ENCODE results near the gene NME5.
"Not testable (repeated sequence)": the region's sequence is repeated elsewhere in the genome, so short reads cannot be mapped to it uniquely, and the experiment has no call there.

NME5 gene

GRCh38 chr5:138096363-138096762, 42.9 kb downstream of the NME5 start:
- H3K9me3 ChIP-seq (ENCODE audit: control insufficient read depth, insufficient read depth, low read length) = no peaks in the 10 kb centered on the region
- H3K27me3 ChIP-seq (ENCODE audit: control insufficient read depth, insufficient read depth, low read length) = peaks cover 72% of the 10 kb centered on the region
- H3K9ac ChIP-seq (ENCODE audit: low read depth, low read length) = no peak overlapping the region
- H3K36me3 ChIP-seq (ENCODE audit: control insufficient read depth, insufficient read depth, low read length) = no peaks in the 10 kb centered on the region
- peaks cover 43% of the 10 kb centered on the region for H3K4me1 ChIP-seq (ENCODE audit: control insufficient read depth, insufficient read depth, low read length)
- no peak overlapping the region for H3K4me3 ChIP-seq (ENCODE audit: low read depth, low read length)

DNA sequence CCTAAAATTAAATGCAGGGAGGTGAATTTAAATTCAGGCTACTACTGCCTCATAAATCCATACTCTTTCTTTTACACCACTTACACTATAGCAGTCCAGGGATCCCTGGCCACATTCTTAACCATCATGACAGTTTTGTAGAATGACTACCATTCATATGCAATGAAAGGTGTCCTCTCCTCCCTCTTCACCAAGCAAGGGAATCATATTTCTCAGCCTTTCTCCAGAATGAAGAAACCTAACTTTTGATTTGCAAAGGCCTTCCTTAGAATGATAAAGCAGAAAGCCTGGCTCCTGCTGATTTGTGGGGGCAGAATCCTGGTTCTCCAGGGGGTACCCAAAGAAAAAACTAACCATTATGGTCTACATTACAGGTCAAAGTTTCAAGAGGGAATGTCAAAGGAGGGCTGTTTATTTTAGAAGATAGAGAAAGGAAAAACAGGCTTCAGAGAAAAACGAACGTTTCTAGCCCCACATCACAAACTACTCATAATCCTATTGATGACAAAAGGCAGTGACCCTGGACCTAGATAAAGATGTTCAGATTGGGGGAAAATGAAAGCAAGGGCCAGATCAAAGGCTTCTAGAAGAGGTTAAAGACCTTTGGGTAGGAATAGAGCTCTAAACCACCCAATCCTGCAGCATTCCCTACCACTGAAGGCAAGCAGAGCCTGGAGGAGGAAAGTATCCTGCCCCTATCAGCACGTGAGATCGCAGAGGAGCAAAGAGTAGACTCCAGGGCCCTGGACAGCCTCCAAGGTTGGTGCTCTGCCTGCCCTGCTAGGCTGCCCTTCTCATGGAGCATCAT, 43.9 kb downstream of the NME5 start:
- H3K4me1 ChIP-seq (ENCODE audit: control insufficient read depth, insufficient read depth, low read length) = peaks cover 43% of the 10 kb centered on the region
- H3K9me3 ChIP-seq (ENCODE audit: control insufficient read depth, insufficient read depth, low read length) = no peaks in the 10 kb centered on the region
- no peak overlapping the region for H3K9ac ChIP-seq (ENCODE audit: low read depth, low read length)
- H3K27me3 ChIP-seq (ENCODE audit: control insufficient read depth, insufficient read depth, low read length) = peaks cover 78% of the 10 kb centered on the region
- no peaks in the 10 kb centered on the region for H3K36me3 ChIP-seq (ENCODE audit: control insufficient read depth, insufficient read depth, low read length)
- peak overlapping the region; percentile 33 for H3K4me3 ChIP-seq (ENCODE audit: low read depth, low read length)

- Histone ChIP-seq H3K36me3 (ENCODE audit: control insufficient read depth, insufficient read depth, low read length) (no peaks in the 10 kb centered on the region), H3K27me3 (ENCODE audit: control insufficient read depth, insufficient read depth, low read length) (peaks cover 84% of the 10 kb centered on the region), H3K9me3 (ENCODE audit: control insufficient read depth, insufficient read depth, low read length) (no peaks in the 10 kb centered on the region), H3K9ac (ENCODE audit: low read depth, low read length) (no peak overlapping the region), H3K4me3 (ENCODE audit: low read depth, low read length) (no peak overlapping the region), H3K4me1 (ENCODE audit: control insufficient read depth, insufficient read depth, low read length) (peaks cover 43% of the 10 kb centered on the region)
These were observed 46.2 kb downstream of the NME5 start for GRCh38 chr5:138093036-138093435.

DNA sequence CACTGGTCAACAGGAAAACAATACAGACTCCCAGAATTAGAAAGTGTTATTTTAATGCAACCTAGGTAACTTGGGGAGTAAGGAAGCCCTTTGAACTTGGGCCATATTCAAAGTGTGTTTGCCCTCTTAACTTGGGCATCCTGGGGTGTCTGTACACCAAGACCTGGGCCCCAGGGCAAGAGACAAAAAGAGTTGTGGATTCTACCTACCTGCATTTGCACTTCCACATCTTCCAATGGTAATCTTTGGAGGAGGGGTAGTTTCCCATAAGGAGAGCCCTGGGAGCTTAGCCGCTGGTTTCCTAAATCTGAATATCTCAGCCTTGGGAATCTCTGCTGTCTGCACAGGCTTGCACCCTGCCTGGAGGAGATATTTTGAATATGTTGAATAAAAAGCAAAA, 46.9 kb downstream of the NME5 start:
- Histone ChIP-seq H3K36me3 (ENCODE audit: control insufficient read depth, insufficient read depth, low read length) (no peaks in the 10 kb centered on the region), H3K9ac (ENCODE audit: low read depth, low read length) (no peak overlapping the region), H3K4me3 (ENCODE audit: low read depth, low read length) (no peak overlapping the region), H3K4me1 (ENCODE audit: control insufficient read depth, insufficient read depth, low read length) (peaks cover 41% of the 10 kb centered on the region), H3K9me3 (ENCODE audit: control insufficient read depth, insufficient read depth, low read length) (no peaks in the 10 kb centered on the region), H3K27me3 (ENCODE audit: control insufficient read depth, insufficient read depth, low read length) (peaks cover 83% of the 10 kb centered on the region)

GRCh38 chr5:138091685-138092084, 47.5 kb downstream of the NME5 start:
- Histone ChIP-seq H3K4me3 (ENCODE audit: low read depth, low read length) (no peak overlapping the region), H3K36me3 (ENCODE audit: control insufficient read depth, insufficient read depth, low read length) (no peaks in the 10 kb centered on the region), H3K9ac (ENCODE audit: low read depth, low read length) (no peak overlapping the region), H3K4me1 (ENCODE audit: control insufficient read depth, insufficient read depth, low read length) (peaks cover 38% of the 10 kb centered on the region), H3K9me3 (ENCODE audit: control insufficient read depth, insufficient read depth, low read length) (no peaks in the 10 kb centered on the region), H3K27me3 (ENCODE audit: control insufficient read depth, insufficient read depth, low read length) (peaks cover 76% of the 10 kb centered on the region)

- peaks cover 11% of the 10 kb centered on the region for H3K4me1 ChIP-seq (ENCODE audit: control insufficient read depth, insufficient read depth, low read length)
- no peaks in the 10 kb centered on the region for H3K9me3 ChIP-seq (ENCODE audit: control insufficient read depth, insufficient read depth, low read length)
- H3K27me3 ChIP-seq (ENCODE audit: control insufficient read depth, insufficient read depth, low read length) = peaks cover 24% of the 10 kb centered on the region
- no peak within 1 kb of the TSS for H3K4me3 ChIP-seq (ENCODE audit: low read depth, low read length)
- no peak within 1 kb of the TSS for H3K9ac ChIP-seq (ENCODE audit: low read depth, low read length)
- no peaks in the 10 kb centered on the region for H3K36me3 ChIP-seq (ENCODE audit: control insufficient read depth, insufficient read depth, low read length)
These were observed 55.5 kb downstream of the NME5 start, which contains the start of gene WNT8A for GRCh38 chr5:138083702-138084101. Gene WNT8A, plus strand, starts transcription at chr5:138084033. Its CDS starts 95 bp downstream, at chr5:138084128.

- H3K36me3 ChIP-seq (ENCODE audit: control insufficient read depth, insufficient read depth, low read length) = no peaks in the 10 kb centered on the region
- H3K4me1 ChIP-seq (ENCODE audit: control insufficient read depth, insufficient read depth, low read length) = peaks cover 21% of the 10 kb centered on the region
- no peak overlapping the region for H3K4me3 ChIP-seq (ENCODE audit: low read depth, low read length)
- H3K9ac ChIP-seq (ENCODE audit: low read depth, low read length) = no peak overlapping the region
- peaks cover 13% of the 10 kb centered on the region for H3K27me3 ChIP-seq (ENCODE audit: control insufficient read depth, insufficient read depth, low read length)
- no peaks in the 10 kb centered on the region for H3K9me3 ChIP-seq (ENCODE audit: control insufficient read depth, insufficient read depth, low read length)
These were observed 57.2 kb downstream of the NME5 start for GRCh38 chr5:138082033-138082432.

DNA sequence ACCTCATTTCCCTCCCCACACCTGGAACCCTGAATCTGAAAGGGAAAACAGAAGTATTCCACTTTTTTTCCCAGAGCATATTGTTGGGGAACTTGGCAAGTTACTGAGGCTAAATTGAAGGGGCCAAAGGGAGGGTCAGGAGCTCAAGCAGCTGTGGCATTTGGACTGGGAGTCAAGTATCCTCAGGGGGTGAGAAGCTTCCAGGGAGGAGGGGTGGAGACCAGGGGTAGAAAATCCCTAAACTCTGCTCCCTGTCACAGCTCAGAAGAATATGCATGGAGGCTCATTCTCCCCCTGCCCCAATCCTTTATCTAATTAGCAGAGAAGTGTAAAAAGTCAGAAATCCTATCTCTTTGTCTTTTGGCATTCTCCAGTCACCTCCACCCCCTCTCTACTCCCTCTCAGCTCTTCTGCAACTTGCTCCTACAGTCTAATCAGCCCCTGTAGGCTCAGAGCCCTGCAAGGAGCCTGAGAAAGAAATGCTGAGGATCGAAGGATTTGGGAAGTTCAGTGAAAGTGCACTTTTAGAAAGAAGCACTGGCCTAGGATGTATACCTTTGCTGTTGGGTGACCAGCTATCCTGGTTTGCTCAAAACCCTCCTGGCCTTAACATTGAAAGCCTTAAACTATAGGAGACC, 61.1 kb downstream of the NME5 start:
- no peaks in the 10 kb centered on the region for H3K36me3 ChIP-seq (ENCODE audit: control insufficient read depth, insufficient read depth, low read length)
- H3K4me1 ChIP-seq (ENCODE audit: control insufficient read depth, insufficient read depth, low read length) = peaks cover 15% of the 10 kb centered on the region
- no peaks in the 10 kb centered on the region for H3K27me3 ChIP-seq (ENCODE audit: control insufficient read depth, insufficient read depth, low read length)
- H3K9ac ChIP-seq (ENCODE audit: low read depth, low read length) = no peak overlapping the region
- H3K9me3 ChIP-seq (ENCODE audit: control insufficient read depth, insufficient read depth, low read length) = no peaks in the 10 kb centered on the region
- H3K4me3 ChIP-seq (ENCODE audit: low read depth, low read length) = no peak overlapping the region

DNA sequence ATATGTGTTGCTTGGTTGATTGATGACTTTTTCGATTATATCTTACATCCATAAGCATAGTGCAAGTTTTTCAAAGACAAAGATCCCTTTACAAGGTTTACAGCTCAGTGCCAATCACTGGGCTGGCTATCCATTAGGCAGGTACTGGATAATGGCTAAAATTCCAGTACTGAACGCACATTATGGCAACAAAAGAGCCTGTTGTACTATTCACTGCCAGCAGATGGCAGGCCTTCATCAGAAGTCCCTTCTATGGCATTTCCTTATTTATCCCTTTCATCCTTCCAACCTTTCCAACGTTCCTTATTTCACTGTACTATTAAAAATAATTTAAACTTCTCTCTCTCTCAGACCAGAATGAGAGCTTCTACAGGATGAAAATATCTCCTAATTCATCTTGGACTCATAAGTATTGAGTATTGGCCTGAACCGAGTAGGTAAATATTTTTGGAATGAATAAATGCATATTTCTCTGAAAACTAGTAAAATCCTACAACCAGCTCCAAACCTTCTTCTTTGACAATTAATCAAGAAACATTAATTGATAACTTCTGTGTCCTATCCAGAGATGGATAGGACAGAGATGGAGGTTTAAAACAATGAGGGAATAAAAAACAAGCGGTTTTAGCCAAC, 62.0 kb downstream of the NME5 start:
- no peaks in the 10 kb centered on the region for H3K27me3 ChIP-seq (ENCODE audit: control insufficient read depth, insufficient read depth, low read length)
- no peaks in the 10 kb centered on the region for H3K9me3 ChIP-seq (ENCODE audit: control insufficient read depth, insufficient read depth, low read length)
- no peak overlapping the region for H3K9ac ChIP-seq (ENCODE audit: low read depth, low read length)
- no peaks in the 10 kb centered on the region for H3K36me3 ChIP-seq (ENCODE audit: control insufficient read depth, insufficient read depth, low read length)
- H3K4me1 ChIP-seq (ENCODE audit: control insufficient read depth, insufficient read depth, low read length) = peaks cover 15% of the 10 kb centered on the region
- no peak overlapping the region for H3K4me3 ChIP-seq (ENCODE audit: low read depth, low read length)

GRCh38 chr5:138070026-138070425, 69.2 kb downstream of the NME5 start:
- H3K36me3 ChIP-seq (ENCODE audit: control insufficient read depth, insufficient read depth, low read length); H3K9me3 ChIP-seq (ENCODE audit: control insufficient read depth, insufficient read depth, low read length); H3K27me3 ChIP-seq (ENCODE audit: control insufficient read depth, insufficient read depth, low read length); H3K9ac ChIP-seq (ENCODE audit: low read depth, low read length); H3K4me3 ChIP-seq (ENCODE audit: low read depth, low read length); H3K4me1 ChIP-seq (ENCODE audit: control insufficient read depth, insufficient read depth, low read length): not testable (repeated sequence)

DNA sequence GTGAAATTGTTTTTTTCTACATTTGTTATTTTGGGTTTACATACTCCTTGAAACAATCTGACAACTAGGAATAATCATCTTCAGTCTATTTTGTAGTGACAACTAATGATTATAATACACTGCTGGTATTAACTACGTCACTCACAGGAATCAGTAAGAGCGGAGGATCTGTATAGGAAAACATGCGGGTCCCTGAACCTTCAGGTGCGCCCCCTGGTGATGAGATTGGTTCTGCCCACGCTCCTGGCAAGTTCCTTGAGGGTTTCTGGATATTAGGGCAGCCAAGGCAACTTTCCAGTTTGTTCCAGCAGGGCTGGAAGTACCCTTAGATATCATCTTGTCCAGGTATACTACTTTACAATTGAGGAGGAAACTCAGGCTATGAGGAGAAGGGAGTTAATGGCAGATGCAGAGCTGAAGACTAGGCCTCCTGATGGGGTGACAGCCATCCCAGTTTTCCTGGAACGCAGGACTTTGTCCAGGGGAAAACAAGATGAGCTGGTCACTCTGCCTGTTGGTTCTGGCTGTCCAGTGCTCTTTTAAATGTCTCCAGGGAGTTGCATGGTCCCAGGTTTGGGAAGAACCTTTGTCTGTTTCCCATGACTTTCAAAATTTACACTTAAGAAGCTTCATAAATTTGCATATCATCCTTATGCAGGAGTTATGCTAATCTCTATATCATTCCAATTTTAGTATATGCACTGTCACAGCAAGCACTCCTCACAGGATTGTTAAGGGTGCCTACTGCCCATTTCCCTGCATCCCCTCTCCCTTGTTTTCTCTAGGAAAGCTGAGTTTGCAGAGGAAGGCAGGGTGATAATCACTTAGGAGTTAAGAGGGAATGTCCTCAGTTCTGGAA, 70.3 kb downstream of the NME5 start:
- Histone ChIP-seq H3K27me3 (ENCODE audit: control insufficient read depth, insufficient read depth, low read length) (no peaks in the 10 kb centered on the region), H3K4me1 (ENCODE audit: control insufficient read depth, insufficient read depth, low read length) (no peaks in the 10 kb centered on the region), H3K4me3 (ENCODE audit: low read depth, low read length) (no peak overlapping the region), H3K36me3 (ENCODE audit: control insufficient read depth, insufficient read depth, low read length) (no peaks in the 10 kb centered on the region), H3K9me3 (ENCODE audit: control insufficient read depth, insufficient read depth, low read length) (no peaks in the 10 kb centered on the region), H3K9ac (ENCODE audit: low read depth, low read length) (no peak overlapping the region)

Data from iPS-15b (cell line).